Calu3 (cell line): ENCODE measurements around the gene TTC39C. TPM values are rescaled to one million over a fixed set of nuclear protein-coding genes. Genes with fewer than 3 reads are reported as not detected.

Experiments
- BruUV-seq: library from RNA; stranded (reverse); fragments of 400-500 nt; replicated peaks from 2 replicates; lab custom pipeline; 2021; lab: Mats Ljungman, UMichigan
- CTCF ChIA-PET: fragments of 300-600 bp; sonication (Branson Sonifier 250); formaldehyde crosslinking; loops from one replicate; lab custom pipeline; 2022; ENCODE audit warnings: antibody characterized with exemption; lab: Charles Lee
- DNase-seq: peaks from one replicate; pipeline ENCODE4 v3.0.0; 2022
- H3K27ac Mint-ChIP-seq: one replicate; pipeline ENCODE4 v1.8.0; 2022; ENCODE audit warnings: mixed read lengths; ENCODE audit not compliant: unreplicated experiment
- H3K27me3 Mint-ChIP-seq: one replicate; pipeline ENCODE4 v1.8.0; 2022; ENCODE audit warnings: mixed read lengths; ENCODE audit not compliant: unreplicated experiment
- H3K36me3 Mint-ChIP-seq: one replicate; pipeline ENCODE4 v1.8.0; 2022; ENCODE audit warnings: mild to moderate bottlenecking, moderate library complexity, mixed read lengths; ENCODE audit not compliant: insufficient read depth, unreplicated experiment
- H3K4me1 Mint-ChIP-seq: one replicate; pipeline ENCODE4 v1.8.0; 2022; ENCODE audit warnings: mild to moderate bottlenecking, low read depth, mixed read lengths; ENCODE audit not compliant: unreplicated experiment
- H3K4me3 Mint-ChIP-seq: one replicate; pipeline ENCODE4 v1.8.0; 2022; ENCODE audit warnings: mild to moderate bottlenecking, low read depth, moderate library complexity, mixed read lengths; ENCODE audit not compliant: unreplicated experiment
- H3K9me3 Mint-ChIP-seq: one replicate; pipeline ENCODE4 v1.8.0; 2022; ENCODE audit warnings: low read depth, mixed read lengths; ENCODE audit not compliant: unreplicated experiment
- CTCF ChIP-seq: fragments of 200-600 bp; IDR thresholded peaks from one replicate; pipeline ENCODE4 v1.8.0; 2022; ENCODE audit warnings: antibody characterized with exemption; ENCODE audit not compliant: unreplicated experiment
- intact Hi-C: fragments of 100-400 bp; cut with micrococcal nuclease; formaldehyde crosslinking; loops from one replicate; pipeline ENCODE4 v1.10.0; 2022; ENCODE audit not compliant: unreplicated experiment
- total RNA-seq: library from RNA; stranded (reverse); gene quantifications from 2 replicates; pipeline ENCODE4 v1.2.3, GENCODE V29; 2022

The TTC39C gene
- total RNA-seq, 1 experiment from 2014 or later: 26.8 TPM

GRCh38 chr18:24011123-24011917, 3.2 kb upstream of the TTC39C start:
- BruUV-seq: no TSS peak
- DNase-seq: no peak
- Mint-ChIP-seq H3K36me3 (peaks cover 26% of the 10 kb centered on the region), H3K27me3 (peaks cover 27% of the 10 kb centered on the region), H3K9me3 (no peaks in the 10 kb centered on the region), H3K27ac (no peak overlapping the region), H3K4me1 (peaks cover 20% of the 10 kb centered on the region), H3K4me3 (no peak overlapping the region)
- TF ChIP-seq CTCF: no peak
- intact Hi-C loops: no loop called here
- CTCF ChIA-PET: interaction anchor here (0.6 kb wide), 1 partner anchor 223 kb away, joined by 3 read pairs; no protein-coding TSS in a partner anchor

DNA sequence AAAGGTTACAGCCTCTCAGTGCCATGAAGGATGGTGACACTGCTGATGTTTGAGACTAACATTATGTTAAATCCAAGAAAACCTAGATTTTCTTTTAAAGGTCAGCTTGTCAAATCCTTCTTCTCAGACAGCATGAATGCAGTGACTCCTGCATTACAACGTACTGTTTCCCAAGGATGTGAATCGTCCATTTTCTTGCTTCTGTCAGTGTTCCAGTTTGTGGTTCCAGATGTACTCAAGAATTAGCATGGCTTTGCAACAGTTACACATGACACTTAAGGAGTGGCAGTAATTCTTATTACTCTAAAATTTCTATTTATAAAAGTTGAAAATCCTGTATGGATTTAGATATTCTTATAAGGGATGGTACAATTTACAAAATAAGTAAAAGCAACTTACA, 1.5 kb upstream of the TTC39C start:
- Mint-ChIP-seq H3K4me3 (no peak overlapping the region), H3K27ac (no peak overlapping the region), H3K4me1 (peaks cover 31% of the 10 kb centered on the region), H3K27me3 (peaks cover 27% of the 10 kb centered on the region), H3K36me3 (peaks cover 26% of the 10 kb centered on the region), H3K9me3 (no peaks in the 10 kb centered on the region)
- no TSS peak for BruUV-seq
- CTCF ChIA-PET: interaction anchor here (1.0 kb wide), 1 partner anchor 48 kb away, joined by 3 read pairs; no protein-coding TSS in a partner anchor
- no peak for TF ChIP-seq CTCF
- no peak for DNase-seq
- intact Hi-C loops: no loop called here

DNA sequence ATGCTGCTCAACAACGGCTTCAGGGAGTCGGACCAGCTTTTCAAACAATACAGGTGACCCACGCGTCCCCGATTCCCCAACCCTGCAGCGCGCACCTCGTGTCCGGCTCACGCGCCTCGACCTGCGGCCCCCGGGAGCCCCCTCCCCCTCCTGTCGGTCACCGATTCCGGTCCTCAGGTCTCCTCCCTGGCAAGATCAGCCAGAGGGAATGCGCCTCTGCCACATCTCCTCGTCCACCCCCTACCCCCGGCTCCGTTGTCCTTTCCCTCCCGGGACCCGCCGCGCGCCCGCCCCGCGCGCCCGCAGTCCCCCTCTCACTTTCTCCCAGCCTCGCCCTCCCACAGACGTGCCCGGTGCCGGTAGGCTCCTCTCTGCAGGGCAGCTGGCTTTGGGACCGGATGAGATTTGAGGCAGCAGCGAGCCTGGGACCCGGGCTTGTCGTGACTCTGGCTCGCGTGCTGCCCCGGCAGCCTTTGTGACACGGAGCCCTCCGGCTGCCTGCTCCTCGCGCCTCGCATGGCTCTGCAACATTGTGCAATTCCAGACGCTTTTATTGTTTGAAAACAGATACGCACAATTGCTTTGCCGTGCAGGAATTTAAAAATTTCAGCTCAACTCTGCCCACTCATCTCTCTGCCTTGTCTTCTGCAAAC, 558 bp downstream of the TTC39C start:
- peak overlapping the region; percentile 89 for H3K4me3 Mint-ChIP-seq
- TF ChIP-seq CTCF: no peak
- peaks cover 8% of the 10 kb centered on the region for H3K27me3 Mint-ChIP-seq
- CTCF ChIA-PET: interaction anchor here (1.8 to 2.2 kb wide), 2 partner anchors 61 to 98 kb away, joined by 5 to 8 read pairs; no protein-coding TSS in a partner anchor
- BruUV-seq: no TSS peak
- H3K27ac Mint-ChIP-seq: peak overlapping the region; percentile 84
- DNase-seq: peak; percentile 35
- H3K36me3 Mint-ChIP-seq: peaks cover 26% of the 10 kb centered on the region
- H3K4me1 Mint-ChIP-seq: peaks cover 25% of the 10 kb centered on the region
- intact Hi-C loops: loop anchor here (5.0 kb wide), 1 partner anchor 102 kb away; no protein-coding TSS in a partner anchor
- no peaks in the 10 kb centered on the region for H3K9me3 Mint-ChIP-seq
